ENCODE measurements around the gene IL37.
"Not testable (repeated sequence)": the region's sequence is repeated elsewhere in the genome, so short reads cannot be mapped to it uniquely, and the experiment has no call there.

Gene IL37

GRCh38 chr2:112923237-112923966 is 12.4 kb downstream of the IL37 start:
- Histone ChIP-seq H3K4me3 (ENCODE audit: extremely low read depth, insufficient read depth, low read length, poor library complexity, severe bottlenecking) (no peak overlapping the region), H3K27ac (ENCODE audit: low read depth, low read length, severe bottlenecking) (no peak overlapping the region), H3K36me3 (ENCODE audit: control insufficient read depth, insufficient read depth, low read length) (no peaks in the 10 kb centered on the region), H3K4me1 (ENCODE audit: control insufficient read depth, insufficient read depth, low read length, poor library complexity, severe bottlenecking) (no peaks in the 10 kb centered on the region), H3K9me3 (ENCODE audit: control insufficient read depth, low read length) (no peaks in the 10 kb centered on the region)
- WGBS, 2 experiments (ENCODE audit: insufficient coverage in 2 of 2) = 79% methylated on average over 2 to 3 of the region's 3 CpGs

GRCh38 chr2:112923967-112924338 is 13.0 kb downstream of the IL37 start:
- H3K27ac ChIP-seq (ENCODE audit: low read depth, low read length, severe bottlenecking) = no peak overlapping the region
- H3K4me1 ChIP-seq (ENCODE audit: control insufficient read depth, insufficient read depth, low read length, poor library complexity, severe bottlenecking) = no peaks in the 10 kb centered on the region
- no peak overlapping the region for H3K4me3 ChIP-seq (ENCODE audit: extremely low read depth, insufficient read depth, low read length, poor library complexity, severe bottlenecking)
- H3K9me3 ChIP-seq (ENCODE audit: control insufficient read depth, low read length) = no peaks in the 10 kb centered on the region
- H3K36me3 ChIP-seq (ENCODE audit: control insufficient read depth, insufficient read depth, low read length) = no peaks in the 10 kb centered on the region
- 87 to 100% methylated on average over 1 to 5 of the region's 5 CpGs for WGBS, 2 experiments (ENCODE audit: insufficient coverage in 2 of 2)

DNA sequence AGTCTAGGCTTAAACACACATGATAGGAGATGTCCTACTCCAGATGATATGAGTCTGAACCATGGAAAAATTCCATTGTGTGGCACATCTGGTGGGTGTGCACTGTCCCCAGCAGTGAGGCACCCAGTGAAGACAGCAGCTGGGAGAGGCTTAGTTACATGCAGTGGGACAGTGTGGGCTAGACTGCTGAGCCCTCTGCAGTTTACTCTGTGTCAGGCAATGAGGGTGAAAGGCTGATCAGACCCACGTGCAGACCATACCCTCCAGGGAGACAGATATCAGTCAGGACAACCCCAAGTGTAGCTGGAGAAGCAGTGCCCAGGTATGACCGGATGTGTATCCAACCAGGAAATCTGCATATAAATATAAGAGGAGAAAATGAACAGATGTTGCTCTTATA is 13.4 kb downstream of the IL37 start:
- Histone ChIP-seq H3K4me1 (ENCODE audit: control insufficient read depth, insufficient read depth, low read length, poor library complexity, severe bottlenecking) (no peaks in the 10 kb centered on the region), H3K4me3 (ENCODE audit: extremely low read depth, insufficient read depth, low read length, poor library complexity, severe bottlenecking) (no peak overlapping the region), H3K9me3 (ENCODE audit: control insufficient read depth, low read length) (no peaks in the 10 kb centered on the region), H3K27ac (ENCODE audit: low read depth, low read length, severe bottlenecking) (no peak overlapping the region), H3K36me3 (ENCODE audit: control insufficient read depth, insufficient read depth, low read length) (no peaks in the 10 kb centered on the region)
- WGBS, 2 experiments (ENCODE audit: insufficient coverage in 2 of 2) = 64 to 67% methylated on average over 1 to 2 of the region's 2 CpGs

- H3K9me3 ChIP-seq (ENCODE audit: control insufficient read depth, low read length) = no peaks in the 10 kb centered on the region
- H3K4me3 ChIP-seq (ENCODE audit: extremely low read depth, insufficient read depth, low read length, poor library complexity, severe bottlenecking) = no peak overlapping the region
- H3K36me3 ChIP-seq (ENCODE audit: control insufficient read depth, insufficient read depth, low read length) = no peaks in the 10 kb centered on the region
- no peaks in the 10 kb centered on the region for H3K4me1 ChIP-seq (ENCODE audit: control insufficient read depth, insufficient read depth, low read length, poor library complexity, severe bottlenecking)
- H3K27ac ChIP-seq (ENCODE audit: low read depth, low read length, severe bottlenecking) = no peak overlapping the region
- WGBS, 2 experiments (ENCODE audit: insufficient coverage in 2 of 2) = 80 to 88% methylated on average over 2 to 3 of the region's 3 CpGs
Measured at GRCh38 chr2:112924821-112925220, 13.9 kb downstream of the IL37 start.

GRCh38 chr2:112926707-112927106 is 15.7 kb downstream of the IL37 start:
- no peaks in the 10 kb centered on the region for H3K36me3 ChIP-seq (ENCODE audit: control insufficient read depth, insufficient read depth, low read length)
- H3K9me3 ChIP-seq (ENCODE audit: control insufficient read depth, low read length) = no peaks in the 10 kb centered on the region
- WGBS, 2 experiments (ENCODE audit: insufficient coverage in 2 of 2) = 87 to 89% methylated on average over 3 of the region's 3 CpGs
- H3K4me1 ChIP-seq (ENCODE audit: control insufficient read depth, insufficient read depth, low read length, poor library complexity, severe bottlenecking) = no peaks in the 10 kb centered on the region
- no peak overlapping the region for H3K4me3 ChIP-seq (ENCODE audit: extremely low read depth, insufficient read depth, low read length, poor library complexity, severe bottlenecking)
- H3K27ac ChIP-seq (ENCODE audit: low read depth, low read length, severe bottlenecking) = no peak overlapping the region

DNA sequence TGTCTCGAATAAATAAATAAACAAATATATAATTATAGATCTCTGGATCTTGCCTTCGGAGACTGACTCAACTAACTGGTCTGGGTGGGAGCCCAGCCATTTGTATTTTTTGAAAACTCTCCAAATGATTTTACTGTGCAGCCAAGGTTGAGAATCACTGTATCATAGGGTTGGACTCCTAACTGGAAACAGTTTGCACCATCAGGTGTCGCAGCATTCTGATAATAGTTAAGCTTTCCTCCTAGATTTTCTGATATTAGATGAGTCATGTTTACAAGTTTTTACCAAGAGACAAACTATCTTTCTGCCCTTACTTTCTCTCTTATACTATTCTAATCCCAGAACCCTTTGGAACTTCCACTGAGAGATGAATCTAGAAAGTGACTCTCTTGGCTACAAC is 16.8 kb downstream of the IL37 start:
- H3K4me1 ChIP-seq (ENCODE audit: control insufficient read depth, insufficient read depth, low read length, poor library complexity, severe bottlenecking) = no peaks in the 10 kb centered on the region
- 87% methylated on average over 2 of the region's 3 CpGs; no CpG with 5 or more reads in 1 of the 2 experiments for WGBS, 2 experiments (ENCODE audit: insufficient coverage in 2 of 2)

DNA sequence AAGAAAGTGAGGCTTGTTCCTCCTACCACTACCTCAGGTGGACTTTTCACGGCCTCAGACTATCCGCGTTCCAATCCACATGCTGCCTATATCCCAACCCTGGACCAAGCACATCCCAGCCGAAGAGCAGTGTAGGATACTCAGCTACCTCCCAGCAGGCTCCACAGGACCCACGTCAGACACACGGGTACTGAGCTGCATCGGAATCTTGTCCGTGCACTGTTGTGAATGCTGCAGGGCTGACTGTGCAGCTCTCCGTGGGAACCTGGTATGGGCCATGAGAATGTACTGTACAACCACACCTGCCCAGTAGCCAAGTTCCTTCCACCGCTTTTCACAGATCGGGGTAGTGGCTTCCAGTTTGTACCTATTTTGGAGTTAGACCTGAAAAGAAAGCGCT is 22.3 kb downstream of the IL37 start:
- no peak overlapping the region for H3K27ac ChIP-seq (ENCODE audit: low read depth, low read length, severe bottlenecking)
- no peaks in the 10 kb centered on the region for H3K9me3 ChIP-seq (ENCODE audit: control insufficient read depth, low read length)
- no peaks in the 10 kb centered on the region for H3K36me3 ChIP-seq (ENCODE audit: control insufficient read depth, insufficient read depth, low read length)
- WGBS, 2 experiments (ENCODE audit: insufficient coverage in 2 of 2) = 91 to 92% methylated on average over 10 of the region's 12 CpGs
- H3K4me3 ChIP-seq (ENCODE audit: extremely low read depth, insufficient read depth, low read length, poor library complexity, severe bottlenecking) = no peak overlapping the region
- no peaks in the 10 kb centered on the region for H3K4me1 ChIP-seq (ENCODE audit: control insufficient read depth, insufficient read depth, low read length, poor library complexity, severe bottlenecking)

More for the DNA sequence above, 16.8 kb downstream of the IL37 start:
- Histone ChIP-seq H3K27ac (ENCODE audit: low read depth, low read length, severe bottlenecking) (no peak overlapping the region), H3K36me3 (ENCODE audit: control insufficient read depth, insufficient read depth, low read length) (no peaks in the 10 kb centered on the region), H3K9me3 (ENCODE audit: control insufficient read depth, low read length) (no peaks in the 10 kb centered on the region), H3K4me3 (ENCODE audit: extremely low read depth, insufficient read depth, low read length, poor library complexity, severe bottlenecking) (no peak overlapping the region)

- H3K36me3 ChIP-seq (ENCODE audit: control insufficient read depth, insufficient read depth, low read length); H3K9me3 ChIP-seq (ENCODE audit: control insufficient read depth, low read length); H3K4me3 ChIP-seq (ENCODE audit: extremely low read depth, insufficient read depth, low read length, poor library complexity, severe bottlenecking); H3K4me1 ChIP-seq (ENCODE audit: control insufficient read depth, insufficient read depth, low read length, poor library complexity, severe bottlenecking); H3K27ac ChIP-seq (ENCODE audit: low read depth, low read length, severe bottlenecking): not testable (repeated sequence)
- no CpG with 5 or more reads among the region's 2 CpGs for WGBS, 2 experiments (ENCODE audit: insufficient coverage in 2 of 2)
Measured at GRCh38 chr2:112934117-112934516, 23.2 kb downstream of the IL37 start.

GRCh38 chr2:112936927-112937232 is 25.9 kb downstream of the IL37 start:
- no peaks in the 10 kb centered on the region for H3K9me3 ChIP-seq (ENCODE audit: control insufficient read depth, low read length)

GRCh38 chr2:112938904-112939303 is 27.9 kb downstream of the IL37 start:
- WGBS, 2 experiments (ENCODE audit: insufficient coverage in 2 of 2) = 94 to 95% methylated on average over 5 of the region's 5 CpGs
- no peak overlapping the region for H3K4me3 ChIP-seq (ENCODE audit: extremely low read depth, insufficient read depth, low read length, poor library complexity, severe bottlenecking)
- H3K4me1 ChIP-seq (ENCODE audit: control insufficient read depth, insufficient read depth, low read length, poor library complexity, severe bottlenecking) = no peaks in the 10 kb centered on the region

More at GRCh38 chr2:112936927-112937232, 25.9 kb downstream of the IL37 start:
- Histone ChIP-seq H3K4me3 (ENCODE audit: extremely low read depth, insufficient read depth, low read length, poor library complexity, severe bottlenecking) (no peak overlapping the region), H3K36me3 (ENCODE audit: control insufficient read depth, insufficient read depth, low read length) (no peaks in the 10 kb centered on the region), H3K27ac (ENCODE audit: low read depth, low read length, severe bottlenecking) (no peak overlapping the region), H3K4me1 (ENCODE audit: control insufficient read depth, insufficient read depth, low read length, poor library complexity, severe bottlenecking) (no peaks in the 10 kb centered on the region)
- WGBS, 2 experiments (ENCODE audit: insufficient coverage in 2 of 2) = 100% methylated on average over 1 of the region's 2 CpGs; no CpG with 5 or more reads in 1 of the 2 experiments

DNA sequence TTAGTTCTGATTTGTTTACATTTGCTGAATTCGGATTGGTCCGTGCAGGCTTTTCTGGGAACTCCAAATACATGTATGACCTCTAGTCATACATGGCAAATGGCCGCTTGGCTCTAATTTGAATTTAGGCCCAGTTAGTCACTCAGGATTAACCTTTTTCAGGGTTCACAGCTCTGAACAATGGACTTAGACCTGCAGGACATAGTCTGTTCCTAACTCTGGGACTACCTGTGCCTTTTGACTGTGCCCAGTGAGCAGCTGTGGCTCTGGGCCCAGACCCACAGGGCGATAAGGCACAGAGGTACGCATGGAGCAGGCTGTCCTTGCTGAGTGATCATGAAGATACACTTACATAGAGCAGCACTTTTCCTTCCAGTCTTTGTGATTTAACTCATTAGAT is 28.5 kb downstream of the IL37 start:
- no peak overlapping the region for H3K27ac ChIP-seq (ENCODE audit: low read depth, low read length, severe bottlenecking)
- no peaks in the 10 kb centered on the region for H3K9me3 ChIP-seq (ENCODE audit: control insufficient read depth, low read length)
- H3K4me3 ChIP-seq (ENCODE audit: extremely low read depth, insufficient read depth, low read length, poor library complexity, severe bottlenecking) = no peak overlapping the region
- no peaks in the 10 kb centered on the region for H3K36me3 ChIP-seq (ENCODE audit: control insufficient read depth, insufficient read depth, low read length)
- no peaks in the 10 kb centered on the region for H3K4me1 ChIP-seq (ENCODE audit: control insufficient read depth, insufficient read depth, low read length, poor library complexity, severe bottlenecking)
- WGBS, 2 experiments (ENCODE audit: insufficient coverage in 2 of 2) = 87 to 91% methylated on average over 5 of the region's 5 CpGs

More at GRCh38 chr2:112938904-112939303, 27.9 kb downstream of the IL37 start:
- Histone ChIP-seq H3K9me3 (ENCODE audit: control insufficient read depth, low read length) (no peaks in the 10 kb centered on the region), H3K36me3 (ENCODE audit: control insufficient read depth, insufficient read depth, low read length) (no peaks in the 10 kb centered on the region), H3K27ac (ENCODE audit: low read depth, low read length, severe bottlenecking) (no peak overlapping the region)
